Gastrocnemius medialis (tissue), 4 donors: ENCODE results near the gene PLA2G12B.

ENCODE experiments used
- CTCF ChIP-seq, 5 experiments: fragments of 450-650 bp in 3 of 5; fragments of 200-600 bp in 2 of 5; sonication (generic) in 2 of 5; IDR thresholded peaks in 4 of 5; conservative IDR thresholded peaks in 1 of 5; 1 replicate in 4 of 5; 2 replicates in 1 of 5; pipeline ENCODE4 v1.5.1; 2016 to 2019; ENCODE audit warnings: antibody characterized with exemption in 5 of 5, mild to moderate bottlenecking in 3 of 5, moderate library complexity in 3 of 5
- POLR2A ChIP-seq, 2 donors: fragments of 450-650 bp; IDR thresholded peaks; one replicate each; pipeline ENCODE4 v1.6.1; 2017; ENCODE audit warnings: antibody characterized with exemption in 2 of 2, mild to moderate bottlenecking in 2 of 2, moderate library complexity in 2 of 2

GRCh38 chr10:72895236-72895850, 59.3 kb downstream of the PLA2G12B start:
- TF ChIP-seq POLR2A (IDR thresholded peaks at IDR 0.05), result no peak
- no peak for TF ChIP-seq CTCF (IDR thresholded peaks at IDR 0.05 in 4 of 5, conservative IDR thresholded peaks at IDR 0.05 in 1 of 5)
